ENCODE measurements around the gene GSTO2. TPM values are rescaled to one million over a fixed set of nuclear protein-coding genes. Genes with fewer than 3 reads are reported as not detected.

GSTO2 gene
- total RNA-seq, 3 donors from 2014 or later (not counting 1 experiment from before 2014, with no cell fraction given) = 0.75 to 1.4 (median 0.84) TPM

DNA sequence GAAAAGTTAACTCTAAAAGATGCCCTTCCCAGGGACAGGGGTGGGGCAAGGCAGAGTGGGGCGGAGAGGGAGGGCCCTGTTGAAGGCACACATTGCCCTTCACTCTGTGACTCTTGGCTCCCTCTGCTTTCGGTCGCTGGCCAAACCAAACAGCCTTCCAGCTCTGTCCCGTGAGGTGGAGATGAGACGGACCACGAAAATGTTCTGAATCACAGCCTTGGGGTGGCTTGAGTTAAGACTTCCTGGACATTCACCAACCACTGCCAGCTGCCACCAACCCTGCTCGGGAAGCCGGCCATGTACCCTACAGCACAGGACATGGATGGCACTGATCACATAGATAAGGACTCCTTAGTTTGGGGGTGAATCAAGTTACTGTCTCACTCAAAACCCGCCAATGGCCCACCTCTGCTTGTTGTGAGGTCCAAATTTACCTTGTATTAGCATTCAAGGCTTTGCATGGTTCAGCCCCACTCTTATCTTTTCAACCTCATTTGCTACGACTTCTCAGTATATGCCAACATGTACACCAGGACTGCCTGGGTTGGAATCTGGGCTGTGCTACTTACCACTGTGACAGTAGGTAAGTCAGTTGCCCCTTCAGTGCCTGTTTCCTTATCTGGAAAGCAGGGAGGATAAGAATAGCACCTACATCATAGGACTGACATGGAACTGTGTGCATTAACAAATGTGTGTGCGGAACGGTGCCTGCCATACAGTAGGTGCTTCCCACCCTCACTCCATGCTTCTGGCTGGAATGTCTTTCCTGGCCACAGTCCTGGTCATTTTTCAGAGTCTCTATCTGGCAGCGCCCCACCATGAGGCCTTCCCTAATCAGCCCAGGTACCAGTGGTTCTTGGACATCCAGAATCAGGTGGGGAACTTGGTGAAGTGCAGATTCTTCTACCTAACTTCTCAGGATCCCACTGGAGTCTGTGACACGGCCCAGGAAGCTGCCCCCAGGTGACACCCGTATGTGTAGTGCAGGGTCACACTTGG, 41.3 kb downstream of the GSTO2 start:
- intact Hi-C loops (cut with micrococcal nuclease) = loop anchor here (2.0 kb wide), 1 partner anchor 13 kb away; no protein-coding TSS in a partner anchor
- H3K27ac ChIP-seq (ENCODE audit: low read length) = no peak overlapping the region
- H3K4me3 ChIP-seq (ENCODE audit: low read length) = no peak overlapping the region
- H3K36me3 ChIP-seq (ENCODE audit: control insufficient read depth, insufficient read depth, low read length) = peaks cover 50% of the 10 kb centered on the region
- H3K9me3 ChIP-seq (ENCODE audit: control insufficient read depth, insufficient read depth, low read length) = no peaks in the 10 kb centered on the region
- peaks cover 58% of the 10 kb centered on the region for H3K4me1 ChIP-seq (ENCODE audit: control insufficient read depth, insufficient read depth, low read length)
- Mint-ChIP-seq H3K36me3 (no peaks in the 10 kb centered on the region), H3K9me3 (no peaks in the 10 kb centered on the region), H3K4me1 (peaks cover 68 to 70% of the 10 kb centered on the region in 2 donors), H3K27ac (peak overlapping the region; percentile 86 to 90), H3K4me3 (no peak overlapping the region), H3K27me3 (ENCODE audit: low read depth in 2 of 2) (no peaks in the 10 kb centered on the region)
- ATAC-seq (no peak), DNase-seq (peak in 1 of 2 donors; percentile 14)
- WGBS (ENCODE audit: insufficient coverage) = 94% methylated on average over 15 of the region's 15 CpGs
- no peaks in the 10 kb centered on the region for H3K27me3 ChIP-seq (ENCODE audit: control insufficient read depth, insufficient read depth, low read length)
- TF ChIP-seq, protein P1, sequence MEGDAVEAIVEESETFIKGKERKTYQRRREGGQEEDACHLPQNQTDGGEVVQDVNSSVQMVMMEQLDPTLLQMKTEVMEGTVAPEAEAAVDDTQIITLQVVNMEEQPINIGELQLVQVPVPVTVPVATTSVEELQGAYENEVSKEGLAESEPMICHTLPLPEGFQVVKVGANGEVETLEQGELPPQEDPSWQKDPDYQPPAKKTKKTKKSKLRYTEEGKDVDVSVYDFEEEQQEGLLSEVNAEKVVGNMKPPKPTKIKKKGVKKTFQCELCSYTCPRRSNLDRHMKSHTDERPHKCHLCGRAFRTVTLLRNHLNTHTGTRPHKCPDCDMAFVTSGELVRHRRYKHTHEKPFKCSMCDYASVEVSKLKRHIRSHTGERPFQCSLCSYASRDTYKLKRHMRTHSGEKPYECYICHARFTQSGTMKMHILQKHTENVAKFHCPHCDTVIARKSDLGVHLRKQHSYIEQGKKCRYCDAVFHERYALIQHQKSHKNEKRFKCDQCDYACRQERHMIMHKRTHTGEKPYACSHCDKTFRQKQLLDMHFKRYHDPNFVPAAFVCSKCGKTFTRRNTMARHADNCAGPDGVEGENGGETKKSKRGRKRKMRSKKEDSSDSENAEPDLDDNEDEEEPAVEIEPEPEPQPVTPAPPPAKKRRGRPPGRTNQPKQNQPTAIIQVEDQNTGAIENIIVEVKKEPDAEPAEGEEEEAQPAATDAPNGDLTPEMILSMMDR (IDR thresholded peaks at IDR 0.05) = no peak

DNA sequence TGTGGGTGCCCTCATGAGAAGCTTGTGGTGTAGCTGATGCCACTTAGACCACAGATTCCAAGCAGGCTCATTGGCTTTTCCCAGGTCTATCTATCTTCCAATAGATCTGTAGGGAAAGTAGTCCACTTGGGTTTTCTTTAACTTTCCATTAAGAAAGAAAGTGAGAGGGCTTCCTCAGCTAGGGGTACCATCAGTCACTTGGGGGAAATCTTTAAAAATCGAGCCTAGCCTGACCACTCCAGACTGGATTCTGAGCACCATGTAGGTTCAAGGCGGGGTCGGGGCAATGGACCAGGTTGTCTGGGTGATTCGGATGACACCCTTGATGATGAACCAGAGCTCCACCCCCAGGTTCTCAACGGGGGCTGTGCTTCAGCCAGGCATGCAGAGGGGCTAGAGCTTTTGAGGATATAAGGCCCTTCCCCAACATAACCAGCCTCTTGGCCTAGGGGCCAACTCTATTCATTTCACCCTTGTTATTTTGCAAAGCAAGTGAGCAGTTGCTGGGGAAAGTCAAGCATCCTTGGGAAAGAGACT, 42.3 kb downstream of the GSTO2 start:
- ATAC-seq = no peak
- peaks cover 48% of the 10 kb centered on the region for H3K4me1 ChIP-seq (ENCODE audit: control insufficient read depth, insufficient read depth, low read length)
- no peak for DNase-seq
- Mint-ChIP-seq H3K9me3 (no peaks in the 10 kb centered on the region), H3K27me3 (ENCODE audit: low read depth in 2 of 2) (no peaks in the 10 kb centered on the region), H3K4me1 (peaks cover 59 to 67% of the 10 kb centered on the region in 2 donors), H3K4me3 (no peak overlapping the region), H3K27ac (peak overlapping the region; percentile 86 to 90), H3K36me3 (no peaks in the 10 kb centered on the region)
- intact Hi-C loops (cut with micrococcal nuclease) = no loop called here
- H3K36me3 ChIP-seq (ENCODE audit: control insufficient read depth, insufficient read depth, low read length) = peaks cover 58% of the 10 kb centered on the region
- H3K4me3 ChIP-seq (ENCODE audit: low read length) = no peak overlapping the region
- 91% methylated on average over 5 of the region's 5 CpGs for WGBS (ENCODE audit: insufficient coverage)
- H3K9me3 ChIP-seq (ENCODE audit: control insufficient read depth, insufficient read depth, low read length) = no peaks in the 10 kb centered on the region
- no peak overlapping the region for H3K27ac ChIP-seq (ENCODE audit: low read length)
- H3K27me3 ChIP-seq (ENCODE audit: control insufficient read depth, insufficient read depth, low read length) = no peaks in the 10 kb centered on the region
- TF ChIP-seq, protein P1 (IDR thresholded peaks at IDR 0.05) = no peak

DNA sequence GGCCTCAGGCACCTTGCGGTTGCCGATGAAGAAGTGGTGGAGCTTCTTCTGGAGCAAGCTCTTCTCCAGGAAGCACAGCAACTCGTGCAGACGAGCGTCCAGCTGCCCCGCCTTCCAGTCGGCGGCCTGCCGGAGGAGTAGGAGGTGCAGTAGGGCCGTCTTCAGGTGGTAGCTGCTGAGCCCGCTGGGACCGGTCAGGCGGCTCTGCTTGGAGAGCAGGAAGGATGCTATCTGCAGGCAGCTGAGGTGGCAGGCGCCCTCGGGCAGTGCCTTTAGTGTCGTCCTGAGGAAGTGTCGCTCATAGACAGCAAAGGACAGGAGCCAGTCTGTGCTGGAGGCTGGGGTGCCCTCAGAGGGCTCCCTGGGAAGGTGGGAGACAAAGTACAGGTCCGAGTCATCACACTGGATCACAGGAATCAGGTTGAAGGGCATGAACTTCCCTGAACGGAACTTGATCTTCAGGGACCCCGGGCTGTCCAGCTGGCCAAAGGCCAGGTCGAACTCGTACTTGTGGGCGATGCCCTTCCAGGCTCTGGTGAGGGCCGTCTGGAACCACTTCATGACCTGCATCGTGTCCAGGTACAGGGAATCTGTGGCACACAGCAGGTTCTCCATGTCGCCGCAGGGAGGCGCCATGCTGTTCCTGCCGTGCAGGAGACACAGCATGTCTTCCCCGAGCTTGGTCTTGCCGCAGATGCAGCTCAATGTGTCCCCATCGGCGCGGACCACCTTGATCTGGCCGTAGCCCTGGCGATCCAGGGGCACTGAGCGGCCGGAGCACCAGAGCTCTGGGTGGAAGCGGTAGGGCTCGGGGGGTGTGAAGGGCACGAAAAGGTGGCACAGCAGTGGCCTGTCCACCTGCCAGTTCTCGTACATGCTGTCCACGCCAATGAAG, 45.9 kb downstream of the GSTO2 start:
- Histone ChIP-seq H3K36me3 (ENCODE audit: control insufficient read depth, insufficient read depth, low read length) (peaks cover 57% of the 10 kb centered on the region), H3K9me3 (ENCODE audit: control insufficient read depth, insufficient read depth, low read length) (no peaks in the 10 kb centered on the region), H3K4me3 (ENCODE audit: low read length) (no peak overlapping the region), H3K27me3 (ENCODE audit: control insufficient read depth, insufficient read depth, low read length) (no peaks in the 10 kb centered on the region), H3K27ac (ENCODE audit: low read length) (no peak overlapping the region), H3K4me1 (ENCODE audit: control insufficient read depth, insufficient read depth, low read length) (peaks cover 38% of the 10 kb centered on the region)
- intact Hi-C loops (cut with micrococcal nuclease) = no loop called here
- Mint-ChIP-seq H3K9me3 (no peaks in the 10 kb centered on the region), H3K27ac (no peak overlapping the region), H3K36me3 (no peaks in the 10 kb centered on the region), H3K4me3 (no peak overlapping the region), H3K4me1 (peaks cover 54 to 70% of the 10 kb centered on the region in 2 donors), H3K27me3 (ENCODE audit: low read depth in 2 of 2) (no peaks in the 10 kb centered on the region)
- ATAC-seq (peak in 1 of 3 donors; percentile 4), DNase-seq (peak in 1 of 2 donors; percentile 17)
- TF ChIP-seq, protein P1 (IDR thresholded peaks at IDR 0.05) = no peak
- WGBS (ENCODE audit: insufficient coverage) = 97% methylated on average over 43 of the region's 43 CpGs

All from natural killer cell (primary cell).